GM19043 (cell line): Measurements from ENCODE around the gene AFM.

Experiments used
- ATAC-seq: cut with Tn5 transposase; IDR thresholded peaks from one replicate; pipeline ENCODE4 v1.9.1; 2021; ENCODE audit warnings: low read depth; ENCODE audit not compliant: unreplicated experiment

AFM gene

DNA sequence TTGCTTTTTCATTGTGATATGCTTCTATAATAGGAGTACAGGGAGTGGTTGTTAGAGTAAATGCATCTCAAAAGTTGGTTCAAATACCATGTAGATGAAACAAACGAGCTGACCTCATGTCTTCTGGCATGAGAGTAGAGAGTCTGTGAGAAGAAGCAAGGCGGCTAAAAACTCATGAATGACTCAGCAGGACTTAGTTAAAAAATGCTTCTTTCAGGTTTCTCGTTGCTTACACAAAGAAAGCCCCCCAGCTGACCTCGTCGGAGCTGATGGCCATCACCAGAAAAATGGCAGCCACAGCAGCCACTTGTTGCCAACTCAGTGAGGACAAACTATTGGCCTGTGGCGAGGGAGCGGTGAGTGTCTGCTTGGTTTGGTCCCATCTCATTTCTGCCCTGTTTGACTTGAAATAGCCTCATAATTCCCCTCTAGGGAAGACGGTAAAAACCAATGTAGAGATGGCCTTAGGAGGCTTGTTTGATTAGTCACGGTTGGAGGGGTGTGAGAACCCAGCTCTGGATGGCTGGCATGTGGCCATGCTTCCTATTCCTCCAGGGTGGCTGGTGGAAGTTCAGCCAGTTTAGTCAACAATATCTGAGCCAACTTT, 31.0 kb upstream of the AFM start:
- no peak for ATAC-seq

DNA sequence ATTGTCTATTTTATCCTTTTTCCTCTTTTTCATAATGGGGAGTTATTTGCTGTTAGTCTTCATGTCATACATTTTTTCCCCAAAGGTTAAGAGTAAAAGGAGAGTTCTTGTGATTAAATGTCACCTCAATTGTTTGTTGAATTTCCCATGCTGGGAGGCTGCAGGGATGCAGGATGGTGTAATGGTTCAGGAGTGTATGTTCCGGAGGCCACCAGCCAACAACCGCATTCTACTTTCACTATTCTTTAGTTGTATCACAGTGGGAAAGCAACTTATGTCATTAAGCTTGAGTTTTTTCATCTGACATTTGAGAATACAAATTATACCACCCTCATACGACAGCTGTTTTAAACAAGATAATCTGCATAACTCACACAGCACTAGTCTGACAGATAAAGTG, 30.1 kb upstream of the AFM start:
- no peak for ATAC-seq

DNA sequence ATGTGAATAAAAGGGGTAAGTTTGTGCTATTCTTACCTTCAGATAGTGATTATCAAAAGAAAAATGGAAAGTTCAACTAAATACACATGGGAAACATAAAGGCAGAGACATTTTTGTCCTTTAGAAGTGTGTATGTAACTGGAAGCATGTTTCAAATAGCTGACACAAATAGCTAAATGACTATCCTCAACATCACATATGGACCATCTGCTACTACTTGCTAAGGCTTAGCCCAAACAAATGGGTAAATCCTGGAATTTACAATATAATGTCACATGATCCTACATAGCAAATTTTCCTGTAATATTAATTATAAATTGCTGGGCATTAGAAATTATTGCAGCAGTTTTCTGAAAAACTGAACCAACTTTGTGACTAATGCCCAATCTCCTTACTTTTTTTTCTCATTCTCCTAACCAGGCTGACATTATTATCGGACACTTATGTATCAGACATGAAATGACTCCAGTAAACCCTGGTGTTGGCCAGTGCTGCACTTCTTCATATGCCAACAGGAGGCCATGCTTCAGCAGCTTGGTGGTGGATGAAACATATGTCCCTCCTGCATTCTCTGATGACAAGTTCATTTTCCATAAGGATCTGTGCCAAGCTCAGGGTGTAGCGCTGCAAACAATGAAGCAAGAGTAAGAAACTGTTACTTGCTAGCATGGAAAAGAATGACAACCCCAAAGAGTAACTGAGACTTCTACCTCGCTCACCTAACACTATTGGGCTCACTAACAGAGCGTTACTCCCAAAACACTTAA, 29.4 kb upstream of the AFM start:
- ATAC-seq: no peak

DNA sequence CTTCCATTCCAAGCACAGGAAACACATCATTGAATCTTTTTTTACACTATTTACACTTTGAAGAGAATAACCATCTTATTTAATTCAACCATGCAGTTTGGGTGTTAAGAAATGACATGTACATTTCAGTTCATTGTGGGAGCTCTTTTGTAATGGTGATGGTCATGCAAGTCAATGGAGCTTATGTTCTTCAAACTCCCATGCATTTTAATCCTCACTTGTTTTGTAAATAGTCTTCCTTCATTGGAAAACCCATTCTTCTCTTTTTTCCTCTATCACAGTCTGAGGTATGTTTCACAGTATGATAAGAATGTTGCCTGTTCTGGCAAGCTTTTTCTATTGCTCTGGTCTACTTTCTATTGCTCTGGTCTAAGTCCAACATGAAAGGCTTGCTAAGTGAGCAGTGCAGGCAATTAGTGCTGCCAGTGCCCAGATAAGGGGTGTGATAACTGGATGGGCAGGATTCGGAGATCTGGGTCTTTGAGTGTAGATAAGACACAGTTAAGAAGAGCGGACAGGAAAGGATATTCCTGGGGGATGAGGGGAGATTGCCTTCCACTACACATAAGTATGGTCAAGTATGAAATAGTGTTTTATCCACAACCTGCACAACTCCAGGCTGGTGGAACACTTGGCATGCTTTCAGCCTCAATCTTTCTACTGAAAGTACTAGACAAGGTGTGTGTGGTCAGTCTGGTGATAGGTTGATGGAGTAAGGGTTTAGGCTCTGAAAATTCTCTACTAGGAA, 28.4 kb upstream of the AFM start:
- no peak for ATAC-seq

DNA sequence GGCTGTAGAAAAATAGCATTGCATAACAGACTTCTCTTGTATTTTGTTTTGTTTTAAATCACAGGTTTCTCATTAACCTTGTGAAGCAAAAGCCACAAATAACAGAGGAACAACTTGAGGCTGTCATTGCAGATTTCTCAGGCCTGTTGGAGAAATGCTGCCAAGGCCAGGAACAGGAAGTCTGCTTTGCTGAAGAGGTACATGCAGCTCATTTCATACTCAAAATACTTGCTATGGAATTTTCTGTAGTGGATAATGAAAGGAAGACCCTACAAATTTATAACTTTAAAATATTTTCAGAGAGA, 27.9 kb upstream of the AFM start:
- ATAC-seq: no peak

DNA sequence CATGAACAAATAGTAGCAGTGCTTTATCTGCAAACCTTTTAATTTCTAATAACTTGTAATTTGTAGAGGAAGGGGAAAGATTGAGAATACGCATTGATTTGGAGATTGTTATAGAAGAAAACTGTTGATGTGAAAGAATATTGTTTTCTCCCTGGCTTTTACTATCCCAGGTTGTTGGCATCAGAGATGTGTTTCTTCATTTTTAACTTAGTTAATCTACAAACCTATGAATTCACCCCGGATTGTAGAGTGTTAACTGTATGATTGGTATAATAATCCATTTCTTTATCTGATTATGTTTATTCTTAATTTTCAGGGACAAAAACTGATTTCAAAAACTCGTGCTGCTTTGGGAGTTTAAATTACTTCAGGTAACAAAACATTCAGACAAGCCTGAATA, 26.6 kb upstream of the AFM start:
- no peak for ATAC-seq

DNA sequence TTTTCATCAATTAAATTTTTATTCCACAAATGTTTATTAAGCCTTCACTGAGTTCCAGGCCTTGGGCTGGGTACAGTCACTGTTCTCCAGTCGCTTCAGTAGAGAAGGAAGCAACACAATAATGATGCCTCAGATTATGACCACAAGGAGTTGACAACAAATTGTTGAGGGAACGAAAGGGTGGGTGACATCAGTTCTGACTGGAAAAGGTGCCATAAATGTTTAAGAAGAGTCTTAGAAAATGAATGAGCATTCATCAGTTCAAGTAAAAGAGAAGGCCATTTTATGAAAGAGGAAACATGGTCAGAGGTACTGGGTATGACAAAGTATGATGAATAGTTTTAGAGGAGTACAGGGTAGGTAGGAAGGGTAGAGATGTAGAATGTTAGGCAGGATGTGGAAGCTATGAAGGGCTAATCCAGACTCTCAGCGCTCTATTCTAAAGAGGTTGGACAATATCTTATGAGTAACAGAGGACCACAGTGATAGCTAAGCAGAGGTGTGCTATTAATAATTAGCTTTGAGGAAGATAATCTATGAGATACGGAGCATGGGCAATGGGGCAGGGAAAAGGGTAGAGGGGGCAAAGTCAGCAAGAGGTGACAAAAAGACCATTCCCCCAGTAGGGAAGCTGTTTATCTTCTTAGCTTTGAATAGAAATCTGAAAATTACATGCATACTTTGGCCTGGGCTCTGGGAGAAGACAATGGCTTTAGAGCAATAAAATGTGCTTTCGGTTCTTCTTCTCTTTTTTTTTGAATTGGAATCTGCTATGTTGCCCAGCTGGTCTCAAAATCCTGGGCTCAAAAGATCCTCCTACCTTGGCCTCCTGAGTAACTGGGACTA, 25.1 kb upstream of the AFM start:
- no peak for ATAC-seq

DNA sequence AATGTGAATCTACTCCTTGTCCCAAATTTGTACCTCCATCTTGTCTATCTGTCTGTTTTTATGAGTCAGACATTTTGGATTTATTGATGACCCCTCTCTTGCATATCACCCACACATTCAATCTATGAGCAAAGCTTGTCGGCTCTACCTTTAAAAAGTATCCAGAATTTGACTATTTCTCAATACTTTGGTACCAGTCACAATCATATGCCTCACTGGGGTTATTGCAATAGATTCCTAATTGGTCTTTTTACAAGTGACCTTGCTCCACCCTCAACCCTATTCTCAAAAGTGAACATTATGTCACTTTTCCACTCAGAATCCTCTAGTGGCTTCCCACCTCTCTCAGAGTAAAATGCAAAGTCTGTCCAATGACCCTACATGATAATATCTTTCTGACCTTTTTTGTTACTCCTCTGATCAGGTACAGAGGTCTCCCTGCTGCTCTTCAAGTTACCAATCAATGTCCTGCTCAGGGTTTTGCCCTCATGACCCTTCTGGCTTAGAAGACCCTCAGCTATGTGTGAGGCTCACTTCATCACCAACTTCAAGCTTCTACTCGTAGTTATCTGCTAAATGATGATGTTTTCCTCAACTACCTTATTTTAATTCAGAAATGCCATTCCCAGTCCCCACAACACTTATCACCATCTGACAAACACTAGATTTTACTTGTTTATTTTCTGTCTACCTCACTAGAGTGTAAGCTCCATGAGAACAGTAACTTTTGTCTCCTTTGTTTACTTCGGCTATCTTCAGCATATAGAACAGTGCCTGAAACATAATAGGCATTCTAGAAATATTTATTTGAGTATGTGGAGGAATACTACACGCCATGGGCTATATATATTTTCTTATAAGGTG, 23.1 kb upstream of the AFM start:
- ATAC-seq: no peak

DNA sequence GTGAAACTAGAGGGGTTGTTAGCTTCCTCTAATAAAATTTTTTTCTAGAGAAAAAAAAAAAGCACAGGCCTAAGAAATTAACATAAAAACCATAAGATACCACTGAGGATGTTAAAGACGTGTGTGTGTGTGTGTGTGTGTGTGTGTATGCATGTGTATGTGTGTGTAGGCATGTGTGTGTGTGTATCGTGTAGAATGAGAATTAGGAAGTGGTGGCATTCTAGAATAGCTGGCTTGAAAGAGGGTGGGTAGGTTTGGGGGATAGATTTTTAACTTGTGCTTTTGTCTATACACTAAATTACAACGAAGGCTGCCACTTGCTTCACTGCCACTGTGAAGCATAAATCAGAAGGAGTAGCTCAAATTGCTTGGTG, 22.5 kb upstream of the AFM start:
- ATAC-seq: no peak

DNA sequence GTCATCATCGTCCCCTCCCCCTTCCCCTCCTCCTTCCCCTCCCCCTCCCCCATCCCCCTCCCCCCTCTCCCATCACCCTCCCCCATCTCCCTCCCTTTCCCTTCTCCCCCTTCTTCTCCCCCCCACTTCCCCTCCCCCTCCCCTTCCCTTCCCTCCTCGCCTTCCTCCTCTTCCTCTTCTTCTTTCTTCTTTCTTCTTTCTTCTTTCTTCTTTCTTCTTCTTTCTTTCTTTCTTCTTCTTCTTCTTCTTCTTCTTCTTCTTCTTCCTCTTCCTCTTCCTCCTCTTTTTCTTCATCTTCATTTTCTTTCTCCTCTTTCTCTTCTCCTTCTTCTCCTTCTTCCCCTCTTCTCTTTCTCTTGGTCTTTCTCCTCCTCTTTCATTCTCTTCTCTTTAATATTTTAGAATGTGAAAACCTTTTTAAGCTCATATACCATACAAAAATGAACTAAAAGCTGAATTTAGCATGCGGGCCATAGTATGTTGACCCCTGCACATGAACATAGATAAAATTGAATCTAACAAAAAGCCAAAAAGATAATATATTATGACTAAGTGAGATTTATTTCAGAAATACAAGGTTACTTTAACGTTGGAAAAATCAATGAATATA, 20.5 kb upstream of the AFM start:
- ATAC-seq: no peak

DNA sequence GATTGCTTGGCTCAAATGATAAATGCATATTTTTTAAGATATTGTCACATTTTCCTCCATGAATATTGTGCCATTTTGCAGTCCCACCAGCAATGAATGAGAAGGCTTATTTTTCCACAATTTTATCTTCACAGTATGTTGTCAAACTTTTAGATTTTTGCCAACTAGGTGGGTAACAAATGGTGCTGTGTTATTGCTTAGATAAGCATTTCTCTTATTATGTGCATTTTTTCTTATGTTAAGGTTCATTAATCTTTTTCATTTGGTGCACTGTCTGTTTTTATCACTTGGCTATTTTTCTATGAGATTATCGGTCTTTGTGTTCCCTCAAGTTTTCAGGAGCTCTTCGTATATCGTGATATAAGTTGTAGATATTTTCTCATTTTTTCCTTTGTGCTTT, 13.4 kb upstream of the AFM start:
- no peak for ATAC-seq

DNA sequence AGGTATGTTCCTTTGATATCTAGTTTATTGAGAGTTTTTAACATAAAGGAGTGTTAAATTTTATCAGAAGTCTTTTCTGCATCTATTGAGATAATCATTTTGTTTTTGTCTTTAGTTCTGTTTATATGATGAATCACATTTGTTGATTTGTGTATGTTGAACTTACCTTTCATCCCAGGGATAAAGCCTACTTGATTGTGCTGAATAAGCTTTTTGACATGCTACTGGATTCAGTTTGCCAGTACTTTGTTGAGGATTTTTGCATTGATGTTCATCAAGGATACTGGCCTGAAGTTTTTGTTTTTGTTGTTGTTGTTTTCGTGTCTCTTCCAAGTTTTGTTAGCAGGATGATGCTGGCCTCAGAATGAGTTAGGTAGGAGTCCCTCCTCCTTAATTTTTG, 10.8 kb upstream of the AFM start:
- ATAC-seq: no peak

DNA sequence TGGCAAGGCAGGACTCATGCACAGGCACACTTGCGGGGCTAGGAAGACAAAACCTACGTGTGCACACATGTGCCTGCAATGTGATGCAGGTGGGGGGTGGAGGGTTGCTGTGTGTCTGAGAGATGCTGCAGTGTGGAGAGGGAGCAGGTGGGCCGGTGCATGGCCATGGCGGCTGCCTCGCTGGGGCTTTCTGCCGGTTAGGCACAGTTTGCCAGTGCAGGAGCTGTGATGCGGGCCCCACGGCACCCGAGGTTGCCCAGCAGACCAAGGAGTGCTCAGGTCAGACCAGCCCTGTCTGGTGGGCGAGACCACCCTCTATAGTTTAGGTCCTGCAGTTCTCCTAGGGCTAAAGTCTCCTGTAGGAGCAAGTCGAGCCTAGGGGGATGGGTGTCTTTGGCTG, 4.4 kb upstream of the AFM start:
- no peak for ATAC-seq

DNA sequence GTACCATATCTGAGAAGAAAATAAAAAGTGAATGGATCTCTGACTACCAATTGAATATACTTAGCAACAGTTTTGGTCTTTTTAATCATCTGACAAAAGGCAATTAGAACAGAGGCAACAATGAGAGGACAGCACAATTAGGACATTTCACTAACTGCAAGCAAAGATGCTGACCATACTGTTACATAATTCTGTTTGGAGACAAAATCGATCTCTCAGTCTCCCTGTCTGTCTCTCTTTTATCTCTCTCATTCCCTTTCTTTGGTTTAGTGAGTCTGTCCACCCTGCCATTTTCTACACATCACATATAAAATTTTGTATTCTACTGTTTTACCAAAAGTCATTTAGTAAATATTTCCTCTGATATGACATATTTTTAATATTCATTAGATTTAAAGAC, 2.2 kb upstream of the AFM start:
- no peak for ATAC-seq

DNA sequence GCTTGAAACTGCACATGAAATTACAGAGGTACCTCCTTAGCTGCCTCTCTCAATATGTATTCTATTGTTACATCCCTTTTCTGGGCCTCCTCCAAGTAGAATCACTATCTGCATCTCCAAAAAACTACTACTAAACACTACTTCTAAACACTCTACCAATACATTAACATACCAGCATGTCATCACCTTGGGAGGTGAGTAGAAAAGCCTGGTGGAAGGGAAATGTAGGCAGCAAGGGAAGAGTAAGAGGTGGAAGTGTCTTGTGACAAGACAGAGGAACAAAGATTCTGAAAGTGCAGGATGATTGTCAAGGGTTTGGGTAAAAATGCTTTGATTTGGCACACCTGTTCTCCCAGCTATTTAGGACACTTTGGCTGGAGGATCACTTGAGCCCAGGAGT, 3.5 kb downstream of the AFM start:
- ATAC-seq: no peak

DNA sequence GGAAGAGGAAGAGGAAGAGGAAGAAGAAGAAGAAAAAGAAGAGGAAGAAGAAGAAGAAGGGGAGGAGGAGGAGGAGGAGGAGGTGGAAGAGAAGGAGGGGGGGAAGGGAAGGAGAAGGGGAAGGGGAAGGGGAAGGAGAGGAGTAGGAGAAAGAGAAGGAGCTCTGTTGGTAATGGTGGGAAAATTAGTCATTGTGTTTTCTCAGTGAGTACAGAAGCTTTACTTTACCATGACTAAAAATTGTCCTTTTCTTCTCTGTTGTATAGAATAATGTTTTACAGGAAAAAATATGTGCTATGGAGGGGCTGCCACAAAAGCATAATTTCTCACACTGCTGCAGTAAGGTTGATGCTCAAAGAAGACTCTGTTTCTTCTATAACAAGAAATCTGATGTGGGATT, 4.1 kb downstream of the AFM start:
- ATAC-seq: no peak

DNA sequence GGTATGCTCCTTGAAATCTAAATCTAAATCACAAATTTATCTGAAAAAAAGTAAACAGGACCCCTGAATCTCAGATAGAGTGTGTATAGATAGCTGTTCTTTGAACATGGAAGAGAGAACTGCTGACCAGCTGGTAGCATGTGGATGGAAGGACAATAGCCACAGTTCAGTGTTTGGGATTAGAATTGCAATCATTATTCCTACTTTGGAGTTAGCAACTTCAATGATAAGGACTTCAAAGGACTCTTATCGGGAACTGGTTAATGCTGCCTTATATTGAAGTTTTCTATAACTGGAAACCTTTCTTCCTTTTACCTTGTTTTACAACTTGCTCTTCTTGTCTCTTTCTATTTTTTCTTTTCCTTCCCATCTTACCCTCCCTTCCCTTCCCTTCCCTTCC, 5.0 kb downstream of the AFM start:
- no peak for ATAC-seq

DNA sequence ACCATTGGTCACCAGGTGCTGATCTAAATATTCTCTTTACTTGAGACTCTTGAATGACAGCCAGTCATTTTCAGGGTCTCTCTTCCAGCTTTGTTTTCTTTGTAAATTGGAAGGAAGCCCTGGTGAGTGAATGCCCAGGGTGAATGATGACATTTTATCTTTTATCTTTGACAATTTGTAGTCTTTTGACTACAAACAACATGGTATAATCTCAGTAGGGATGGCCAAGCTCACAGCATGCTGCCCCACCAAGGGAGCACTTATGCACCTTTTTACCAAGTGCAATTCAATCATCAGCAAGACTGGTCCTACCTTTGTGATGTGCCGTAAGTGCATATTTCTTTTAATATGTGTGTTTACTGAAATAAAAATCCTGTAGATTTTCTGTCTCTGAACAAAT, 5.7 kb downstream of the AFM start:
- ATAC-seq: no peak

DNA sequence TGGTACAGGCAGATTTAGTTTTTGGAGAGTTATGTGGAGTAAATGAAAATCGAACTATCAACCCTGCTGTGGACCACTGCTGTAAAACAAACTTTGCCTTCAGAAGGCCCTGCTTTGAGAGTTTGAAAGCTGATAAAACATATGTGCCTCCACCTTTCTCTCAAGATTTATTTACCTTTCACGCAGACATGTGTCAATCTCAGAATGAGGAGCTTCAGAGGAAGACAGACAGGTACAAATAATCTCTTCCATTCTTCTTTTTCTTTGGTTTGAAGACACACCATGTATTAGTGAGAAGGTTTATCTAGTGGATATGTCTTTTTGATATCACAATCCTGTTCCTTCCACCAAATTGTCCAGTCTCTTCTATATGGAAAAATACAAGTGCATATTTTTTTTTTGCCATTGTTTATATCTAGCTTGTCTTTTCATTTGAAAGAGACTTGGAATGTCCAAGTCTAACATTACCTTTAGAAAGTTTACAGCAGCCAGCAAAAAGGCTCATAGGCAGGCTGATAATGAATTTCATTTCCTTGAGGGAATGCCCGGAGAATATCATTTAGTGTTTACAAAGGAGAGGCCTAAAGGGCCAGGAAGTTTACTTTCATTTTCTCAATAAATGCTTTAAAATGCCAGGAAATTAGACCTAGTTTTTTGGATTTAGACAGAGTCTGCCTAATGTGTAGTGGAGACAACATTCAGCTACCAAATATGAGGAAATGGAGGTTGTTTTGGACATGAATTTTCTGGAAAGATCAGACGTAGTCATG, 18.6 kb downstream of the AFM start:
- ATAC-seq: no peak
